ENCODE results near the gene RSU1.

Gene RSU1

GRCh38 chr10:16643502-16643901, 173.7 kb downstream of the RSU1 start:
- H3K4me3 ChIP-seq (ENCODE audit: low read depth, low read length): no peak overlapping the region
- in situ Hi-C loops (cut with HindIII; ENCODE audit: low sequenced_read_pairs): no loop called here
- DNase-seq (ENCODE audit: low read depth): no peak
- TF ChIP-seq CTCF (IDR thresholded peaks at IDR 0.05; ENCODE audit: low read depth, low read length, missing control alignments): no peak

DNA sequence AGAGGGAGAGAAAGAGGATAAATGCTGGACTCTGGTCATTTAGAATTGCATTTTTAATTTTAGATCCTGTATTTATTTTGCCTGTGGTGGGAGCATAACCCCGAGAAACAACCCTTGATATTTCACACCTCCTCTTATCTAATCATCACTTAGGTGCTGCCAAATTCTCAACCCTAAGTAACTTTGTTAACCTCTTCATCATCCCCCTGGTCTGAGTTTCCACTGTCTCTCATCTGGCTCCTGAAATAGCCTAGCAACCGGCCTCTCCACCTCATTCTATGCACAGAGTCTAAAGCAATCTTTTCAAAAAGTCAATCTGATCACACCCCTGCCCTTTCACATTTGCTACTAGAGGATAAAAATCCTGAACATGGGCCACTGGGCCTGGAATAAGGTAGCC, 177.1 kb downstream of the RSU1 start:
- in situ Hi-C loops (cut with HindIII; ENCODE audit: low sequenced_read_pairs): no loop called here
- no peak overlapping the region for H3K4me3 ChIP-seq (ENCODE audit: low read depth, low read length)
- no peak for TF ChIP-seq CTCF (IDR thresholded peaks at IDR 0.05; ENCODE audit: low read depth, low read length, missing control alignments)
- DNase-seq (ENCODE audit: low read depth): no peak

GRCh38 chr10:16639471-16639870, 177.8 kb downstream of the RSU1 start:
- H3K4me3 ChIP-seq (ENCODE audit: low read depth, low read length): no peak overlapping the region
- DNase-seq (ENCODE audit: low read depth): no peak
- no peak for TF ChIP-seq CTCF (IDR thresholded peaks at IDR 0.05; ENCODE audit: low read depth, low read length, missing control alignments)
- in situ Hi-C loops (cut with HindIII; ENCODE audit: low sequenced_read_pairs): no loop called here

- TF ChIP-seq CTCF (IDR thresholded peaks at IDR 0.05; ENCODE audit: low read depth, low read length, missing control alignments): no peak
- H3K4me3 ChIP-seq (ENCODE audit: low read depth, low read length): no peak overlapping the region
- in situ Hi-C loops (cut with HindIII; ENCODE audit: low sequenced_read_pairs): no loop called here
- DNase-seq (ENCODE audit: low read depth): no peak
These were observed 184.2 kb downstream of the RSU1 start for GRCh38 chr10:16632996-16633395.

- no peak for DNase-seq (ENCODE audit: low read depth)
- H3K4me3 ChIP-seq (ENCODE audit: low read depth, low read length): no peak overlapping the region
- in situ Hi-C loops (cut with HindIII; ENCODE audit: low sequenced_read_pairs): no loop called here
- TF ChIP-seq CTCF (IDR thresholded peaks at IDR 0.05; ENCODE audit: low read depth, low read length, missing control alignments): no peak
These were observed 190.5 kb downstream of the RSU1 start for GRCh38 chr10:16626697-16627096.

GRCh38 chr10:16612981-16613355, 204.3 kb downstream of the RSU1 start:
- no peak for TF ChIP-seq CTCF (IDR thresholded peaks at IDR 0.05; ENCODE audit: low read depth, low read length, missing control alignments)
- no peak for DNase-seq (ENCODE audit: low read depth)
- in situ Hi-C loops (cut with HindIII; ENCODE audit: low sequenced_read_pairs): no loop called here
- H3K4me3 ChIP-seq (ENCODE audit: low read depth, low read length): no peak overlapping the region

Measured in astrocyte of the cerebellum (primary cell).